ENCODE results near the gene STK10. TPM values are rescaled to one million over a fixed set of nuclear protein-coding genes. Genes with fewer than 3 reads are reported as not detected.
A peak's percentile ranks its signal among the peaks of the same experiment; 100 is the strongest.

Gene STK10
- total RNA-seq, 2 donors from 2014 or later, result 14.3 to 17.9 TPM

GRCh38 chr5:172111852-172112225 is 76.2 kb downstream of the STK10 start:
- Histone ChIP-seq H3K4me1 (ENCODE audit: control insufficient read depth, insufficient read depth, low read length) (peaks cover 4% of the 10 kb centered on the region), H3K36me3 (ENCODE audit: control insufficient read depth, insufficient read depth, low read length) (peaks cover 3% of the 10 kb centered on the region), H3K27me3 (ENCODE audit: control insufficient read depth, insufficient read depth, low read length, poor library complexity, severe bottlenecking) (no peaks in the 10 kb centered on the region), H3K4me3 (ENCODE audit: low read length) (no peak overlapping the region), H3K9me3 (ENCODE audit: control insufficient read depth, low read length) (no peaks in the 10 kb centered on the region), H3K27ac (ENCODE audit: low read depth, low read length) (no peak overlapping the region), H3K9ac (ENCODE audit: extremely low read depth, low read length, poor library complexity, severe bottlenecking) (no peak overlapping the region)
- Mint-ChIP-seq H3K27me3 (ENCODE audit: insufficient read depth) (no peaks in the 10 kb centered on the region), H3K9me3 (no peaks in the 10 kb centered on the region), H3K4me3 (no peak overlapping the region), H3K27ac (no peak overlapping the region), H3K36me3 (ENCODE audit: low read depth) (peaks cover 14% of the 10 kb centered on the region), H3K4me1 (peaks cover 22% of the 10 kb centered on the region)
- TF ChIP-seq CTCF (conservative IDR thresholded peaks at IDR 0.05), result no peak
- DNase-seq, result no peak

- Histone ChIP-seq H3K27ac (ENCODE audit: low read depth, low read length) (no peak overlapping the region), H3K9me3 (ENCODE audit: control insufficient read depth, low read length) (no peaks in the 10 kb centered on the region), H3K4me1 (ENCODE audit: control insufficient read depth, insufficient read depth, low read length) (peaks cover 4% of the 10 kb centered on the region), H3K27me3 (ENCODE audit: control insufficient read depth, insufficient read depth, low read length, poor library complexity, severe bottlenecking) (no peaks in the 10 kb centered on the region), H3K4me3 (ENCODE audit: low read length) (no peak overlapping the region), H3K36me3 (ENCODE audit: control insufficient read depth, insufficient read depth, low read length) (peaks cover 3% of the 10 kb centered on the region), H3K9ac (ENCODE audit: extremely low read depth, low read length, poor library complexity, severe bottlenecking) (no peak overlapping the region)
- peaks cover 12% of the 10 kb centered on the region for H3K36me3 Mint-ChIP-seq (ENCODE audit: low read depth)
- no peak for TF ChIP-seq CTCF (conservative IDR thresholded peaks at IDR 0.05)
- H3K4me3 Mint-ChIP-seq, result no peak overlapping the region
- peak; percentile 68 for DNase-seq
- no peaks in the 10 kb centered on the region for H3K9me3 Mint-ChIP-seq
- H3K4me1 Mint-ChIP-seq, result peaks cover 24% of the 10 kb centered on the region
- H3K27me3 Mint-ChIP-seq (ENCODE audit: insufficient read depth), result no peaks in the 10 kb centered on the region
- H3K27ac Mint-ChIP-seq, result no peak overlapping the region
- WGBS, 2 experiments (ENCODE audit: insufficient coverage in 1 of 2, insufficient read length in 1 of 2), result 74 to 83% methylated on average over 10 to 17 of the region's 17 CpGs
These were observed 76.8 kb downstream of the STK10 start for GRCh38 chr5:172110921-172111851.

- Mint-ChIP-seq H3K27me3 (ENCODE audit: insufficient read depth) (no peaks in the 10 kb centered on the region), H3K27ac (no peak overlapping the region), H3K9me3 (no peaks in the 10 kb centered on the region), H3K36me3 (ENCODE audit: low read depth) (peaks cover 6% of the 10 kb centered on the region), H3K4me1 (peaks cover 24% of the 10 kb centered on the region), H3K4me3 (no peak overlapping the region)
- Histone ChIP-seq H3K27ac (ENCODE audit: low read depth, low read length) (no peak overlapping the region), H3K4me1 (ENCODE audit: control insufficient read depth, insufficient read depth, low read length) (peaks cover 4% of the 10 kb centered on the region), H3K27me3 (ENCODE audit: control insufficient read depth, insufficient read depth, low read length, poor library complexity, severe bottlenecking) (no peaks in the 10 kb centered on the region), H3K9me3 (ENCODE audit: control insufficient read depth, low read length) (no peaks in the 10 kb centered on the region), H3K9ac (ENCODE audit: extremely low read depth, low read length, poor library complexity, severe bottlenecking) (no peak overlapping the region), H3K4me3 (ENCODE audit: low read length) (no peak overlapping the region), H3K36me3 (ENCODE audit: control insufficient read depth, insufficient read depth, low read length) (no peaks in the 10 kb centered on the region)
- DNase-seq, result no peak
- WGBS, 2 experiments (ENCODE audit: insufficient coverage in 1 of 2, insufficient read length in 1 of 2), result 92 to 94% methylated on average over 14 of the region's 14 CpGs
- no peak for TF ChIP-seq CTCF (conservative IDR thresholded peaks at IDR 0.05)
These were observed 77.7 kb downstream of the STK10 start for GRCh38 chr5:172110260-172110815.
